Keratinocyte (primary cell): ENCODE measurements around the gene PXDN. TPM values are rescaled to one million over a fixed set of nuclear protein-coding genes. Genes with fewer than 3 reads are reported as not detected.

Experiments
- DNase-seq: peaks from one replicate; pipeline ENCODE4 v3.0.0-alpha.2; 2011; ENCODE audit warnings: low read depth, missing footprints, low spot score
- FAIRE-seq: peaks from 2 replicates; lab custom pipeline; 2011; peaks lifted over from hg19 to GRCh38; lab: Jason Lieb, UNC
- H2AFZ ChIP-seq: 2 replicates; pipeline ENCODE4 v1.6.0; 2012; ENCODE audit warnings: low read length, control low read depth, inconsistent platforms; ENCODE audit not compliant: control insufficient read depth
- H3K27ac ChIP-seq: 2 replicates; pipeline ENCODE4 v1.5.1; 2011; ENCODE audit warnings: low read length; ENCODE audit not compliant: control insufficient read depth, insufficient read depth
- H3K27me3 ChIP-seq: 3 replicates; pipeline ENCODE4 v1.6.0; 2011; ENCODE audit warnings: low read length; ENCODE audit not compliant: control insufficient read depth, insufficient read depth; ENCODE audit errors: extremely low read depth
- H3K36me3 ChIP-seq, 2 experiments: 2 replicates in 1 of 2; 3 replicates in 1 of 2; pipeline ENCODE4 v1.5.1; 2011; ENCODE audit warnings: low read length in 2 of 2, mild to moderate bottlenecking in 1 of 2; ENCODE audit not compliant: control insufficient read depth in 2 of 2, insufficient read depth in 2 of 2; ENCODE audit errors: extremely low read depth in 1 of 2
- H3K4me1 ChIP-seq: 3 replicates; pipeline ENCODE4 v1.5.1; 2011; ENCODE audit warnings: low read length; ENCODE audit not compliant: control insufficient read depth, insufficient read depth; ENCODE audit errors: extremely low read depth
- H3K4me2 ChIP-seq: 3 replicates; pipeline ENCODE4 v1.6.0; 2011; ENCODE audit warnings: low read depth, low read length; ENCODE audit not compliant: control insufficient read depth, insufficient read depth; ENCODE audit errors: extremely low read depth
- H3K4me3 ChIP-seq, 3 experiments: fragments of 200-600 bp in 1 of 3; sonication (generic) in 1 of 3; 2 replicates in 2 of 3; 3 replicates in 1 of 3; pipeline ENCODE4 v1.5.1; 2011 to 2016; ENCODE audit warnings: low read length in 3 of 3, mild to moderate bottlenecking in 3 of 3, control low read depth in 2 of 3, inconsistent platforms in 1 of 3, low read depth in 1 of 3, mixed read lengths in 1 of 3, mixed run types in 1 of 3, moderate library complexity in 1 of 3; ENCODE audit not compliant: control insufficient read depth in 2 of 3, insufficient read depth in 2 of 3; ENCODE audit errors: extremely low read depth in 1 of 3
- H3K79me2 ChIP-seq: 2 replicates; pipeline ENCODE4 v1.6.0; 2012; ENCODE audit warnings: low read length; ENCODE audit not compliant: control insufficient read depth, insufficient read depth
- H3K9ac ChIP-seq: 3 replicates; pipeline ENCODE4 v1.6.0; 2011; ENCODE audit warnings: low read length; ENCODE audit not compliant: control insufficient read depth, insufficient read depth; ENCODE audit errors: extremely low read depth
- H3K9me1 ChIP-seq: 3 replicates; pipeline ENCODE4 v1.6.0; 2011; ENCODE audit warnings: low read length; ENCODE audit not compliant: control insufficient read depth, insufficient read depth; ENCODE audit errors: extremely low read depth
- H3K9me3 ChIP-seq: 2 replicates; pipeline ENCODE4 v1.5.1; 2012; ENCODE audit warnings: low read depth, low read length; ENCODE audit not compliant: control insufficient read depth
- H4K20me1 ChIP-seq: 3 replicates; pipeline ENCODE4 v1.6.0; 2011; ENCODE audit warnings: low read length; ENCODE audit not compliant: control insufficient read depth, insufficient read depth; ENCODE audit errors: extremely low read depth
- EZH2 ChIP-seq: IDR thresholded peaks from one replicate; pipeline ENCODE4 v1.6.1; 2012; ENCODE audit warnings: inconsistent platforms, mild to moderate bottlenecking, low read length, moderate library complexity
- dilution Hi-C: fragments of 300-500 bp; cut with MboI; formaldehyde crosslinking; loops from one replicate; pipeline ENCODE4 v1.7.0; 2020; ENCODE audit warnings: low sequenced_read_pairs; ENCODE audit not compliant: extremely low pct_ligation_motif_present
- polyA plus RNA-seq, 5 experiments: library from polyadenylated mRNA; depleted of rRNA in 3 of 5; stranded (reverse) in 3 of 5; stranded (forward) in 1 of 5; unstranded in 1 of 5; fragments of >200 nt; gene quantifications; 1 replicate in 1 of 5; 2 replicates in 3 of 5; 3 replicates in 1 of 5; pipeline versions ENCODE4 v1.2.1 to v1.2.3, GENCODE V29; 2011 to 2012; ENCODE audit warnings: missing spikeins in 2 of 5, low read depth in 1 of 5, low replicate concordance in 1 of 5
- TF ChIP-seq, protein P1 (sequence below), 3 experiments: IDR thresholded peaks in 1 of 3; conservative IDR thresholded peaks in 1 of 3; optimal IDR thresholded peaks in 1 of 3; 2 replicates in 2 of 3; 3 replicates in 1 of 3; pipeline versions ENCODE3 to v1.5.1; 2011; ENCODE audit warnings: low read length in 3 of 3, mild to moderate bottlenecking in 3 of 3, moderate library complexity in 2 of 3, control low read depth in 1 of 3, inconsistent platforms in 1 of 3; ENCODE audit not compliant: insufficient read depth in 2 of 3; ENCODE audit errors: extremely low read depth in 1 of 3

PXDN gene
- polyA plus RNA-seq, 1 donor (not counting 4 experiments of a cell fraction or from before 2014, with no cell fraction given): 36.7 TPM

DNA sequence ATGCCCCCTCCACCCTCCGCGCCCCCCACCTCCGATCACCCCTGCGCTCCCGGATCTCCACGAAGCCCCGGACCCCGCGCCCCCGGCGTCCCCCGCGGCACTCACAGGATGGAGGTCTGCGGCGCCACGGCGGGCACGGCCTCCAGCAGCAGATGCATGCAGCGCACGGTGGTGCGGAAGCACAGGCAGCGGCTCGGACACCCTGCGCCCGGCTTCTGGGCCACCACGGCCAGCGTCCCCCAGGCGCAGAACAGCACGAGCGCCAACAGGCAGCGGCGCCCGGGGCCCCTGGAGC lies 217 bp downstream of the PXDN start:
- Histone ChIP-seq H3K79me2 (peaks cover 39% of the 10 kb centered on the region), H3K4me3 (peak overlapping the region; percentile 51 to 70 (median 63)), H3K4me2 (peak overlapping the region; percentile 85), H3K4me1 (peaks cover 14% of the 10 kb centered on the region), H3K36me3 (peaks cover 0 to 3% of the 10 kb centered on the region in 2 experiments), H3K27me3 (peaks cover 34% of the 10 kb centered on the region), H3K9ac (peak overlapping the region; percentile 56), H3K9me1 (no peaks in the 10 kb centered on the region), H4K20me1 (peaks cover 3% of the 10 kb centered on the region), H3K27ac (peak overlapping the region; percentile 20), H3K9me3 (no peaks in the 10 kb centered on the region), H2AFZ (no peak overlapping the region)
- DNase-seq (no peak), FAIRE-seq (no peak)
- TF ChIP-seq EZH2: no peak
- TF ChIP-seq, protein P1, sequence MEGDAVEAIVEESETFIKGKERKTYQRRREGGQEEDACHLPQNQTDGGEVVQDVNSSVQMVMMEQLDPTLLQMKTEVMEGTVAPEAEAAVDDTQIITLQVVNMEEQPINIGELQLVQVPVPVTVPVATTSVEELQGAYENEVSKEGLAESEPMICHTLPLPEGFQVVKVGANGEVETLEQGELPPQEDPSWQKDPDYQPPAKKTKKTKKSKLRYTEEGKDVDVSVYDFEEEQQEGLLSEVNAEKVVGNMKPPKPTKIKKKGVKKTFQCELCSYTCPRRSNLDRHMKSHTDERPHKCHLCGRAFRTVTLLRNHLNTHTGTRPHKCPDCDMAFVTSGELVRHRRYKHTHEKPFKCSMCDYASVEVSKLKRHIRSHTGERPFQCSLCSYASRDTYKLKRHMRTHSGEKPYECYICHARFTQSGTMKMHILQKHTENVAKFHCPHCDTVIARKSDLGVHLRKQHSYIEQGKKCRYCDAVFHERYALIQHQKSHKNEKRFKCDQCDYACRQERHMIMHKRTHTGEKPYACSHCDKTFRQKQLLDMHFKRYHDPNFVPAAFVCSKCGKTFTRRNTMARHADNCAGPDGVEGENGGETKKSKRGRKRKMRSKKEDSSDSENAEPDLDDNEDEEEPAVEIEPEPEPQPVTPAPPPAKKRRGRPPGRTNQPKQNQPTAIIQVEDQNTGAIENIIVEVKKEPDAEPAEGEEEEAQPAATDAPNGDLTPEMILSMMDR (optimal IDR thresholded peaks at IDR 0.05 in 1 of 3, IDR thresholded peaks at IDR 0.05 in 1 of 3, conservative IDR thresholded peaks at IDR 0.05 in 1 of 3; ENCODE audit: extremely low read depth in 1 of 3, insufficient read depth in 2 of 3, low read length in 3 of 3): no peak
- dilution Hi-C loops: loop anchor here (25.0 kb wide), 1 partner anchor 157 kb away; no protein-coding TSS in a partner anchor

DNA sequence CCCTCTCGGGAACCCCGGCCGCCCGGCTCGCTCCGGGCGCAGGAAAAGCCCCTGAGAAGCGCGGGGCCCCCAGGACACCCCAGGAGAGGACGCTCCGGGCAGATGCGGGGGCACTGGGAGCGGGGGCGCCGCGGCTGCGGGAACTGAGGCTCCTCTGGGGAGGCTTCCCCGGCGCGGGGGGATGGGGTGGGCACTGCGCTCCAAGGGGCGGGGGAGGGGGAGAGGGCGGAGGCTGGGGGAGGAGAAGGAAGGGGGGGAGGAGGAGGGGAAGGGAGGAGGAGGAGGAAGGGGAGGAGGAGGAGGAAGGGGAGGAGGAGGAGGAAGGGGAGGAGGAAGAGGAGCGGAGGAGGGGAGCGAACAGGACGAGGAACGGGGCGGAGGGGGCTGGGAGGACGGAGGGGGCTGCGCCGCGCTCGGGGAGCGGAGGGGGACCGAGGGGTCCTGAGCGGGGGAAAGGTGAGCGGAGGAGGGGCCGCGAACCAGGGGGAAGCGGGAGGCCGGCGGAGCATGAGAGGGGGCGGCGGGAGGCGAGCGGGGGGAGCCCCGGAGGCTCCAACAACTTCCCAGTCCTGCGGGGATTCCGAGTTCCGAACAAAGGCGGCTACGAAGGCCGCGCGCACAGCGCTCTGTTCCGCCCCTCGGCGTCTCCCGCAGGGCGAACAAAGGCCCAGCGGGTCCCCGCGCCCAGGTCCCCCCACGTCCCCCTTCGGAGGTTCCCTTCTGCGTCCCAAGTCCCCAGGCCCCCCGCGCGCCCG lies 742 bp downstream of the PXDN start:
- Histone ChIP-seq H3K9me1 (no peaks in the 10 kb centered on the region), H3K9ac (peak overlapping the region; percentile 77), H3K79me2 (peaks cover 44% of the 10 kb centered on the region), H3K4me2 (peak overlapping the region; percentile 75), H3K36me3 (peaks cover 0 to 3% of the 10 kb centered on the region in 2 experiments), H3K4me1 (peaks cover 14% of the 10 kb centered on the region), H4K20me1 (peaks cover 3% of the 10 kb centered on the region), H3K27ac (peak overlapping the region; percentile 71), H3K9me3 (no peaks in the 10 kb centered on the region), H3K4me3 (peak overlapping the region; percentile 57 to 85 (median 63)), H2AFZ (peak overlapping the region; percentile 15), H3K27me3 (peaks cover 30% of the 10 kb centered on the region)
- DNase-seq (no peak), FAIRE-seq (no peak)
- TF ChIP-seq EZH2: no peak
- TF ChIP-seq, protein P1 (optimal IDR thresholded peaks at IDR 0.05 in 1 of 3, IDR thresholded peaks at IDR 0.05 in 1 of 3, conservative IDR thresholded peaks at IDR 0.05 in 1 of 3; ENCODE audit: extremely low read depth in 1 of 3, insufficient read depth in 2 of 3, low read length in 3 of 3): no peak
- dilution Hi-C loops: loop anchor here (25.0 kb wide), 1 partner anchor 156 kb away; no protein-coding TSS in a partner anchor
